ENCODE measurements around the gene ELF4. TPM values are rescaled to one million over a fixed set of nuclear protein-coding genes. Genes with fewer than 3 reads are reported as not detected.
A peak's percentile ranks its signal among the peaks of the same experiment; 100 is the strongest.

The ELF4 gene
- total RNA-seq, 4 donors from 2014 or later: 20.1 to 56.1 (median 44.2) TPM

GRCh38 chrX:130125091-130125874 is 15.0 kb upstream of the ELF4 start:
- peak overlapping the region; percentile 29 to 70 (median 50) for H3K27ac ChIP-seq
- H3K9me3 ChIP-seq: no peaks in the 10 kb centered on the region
- H3K36me3 ChIP-seq: no peaks in the 10 kb centered on the region
- no peak overlapping the region for H3K4me3 ChIP-seq
- peaks cover 0 to 8% (median 4%) of the 10 kb centered on the region in 4 donors for H3K4me1 ChIP-seq
- peak; percentile 22 for DNase-seq
- TF ChIP-seq, protein P1, sequence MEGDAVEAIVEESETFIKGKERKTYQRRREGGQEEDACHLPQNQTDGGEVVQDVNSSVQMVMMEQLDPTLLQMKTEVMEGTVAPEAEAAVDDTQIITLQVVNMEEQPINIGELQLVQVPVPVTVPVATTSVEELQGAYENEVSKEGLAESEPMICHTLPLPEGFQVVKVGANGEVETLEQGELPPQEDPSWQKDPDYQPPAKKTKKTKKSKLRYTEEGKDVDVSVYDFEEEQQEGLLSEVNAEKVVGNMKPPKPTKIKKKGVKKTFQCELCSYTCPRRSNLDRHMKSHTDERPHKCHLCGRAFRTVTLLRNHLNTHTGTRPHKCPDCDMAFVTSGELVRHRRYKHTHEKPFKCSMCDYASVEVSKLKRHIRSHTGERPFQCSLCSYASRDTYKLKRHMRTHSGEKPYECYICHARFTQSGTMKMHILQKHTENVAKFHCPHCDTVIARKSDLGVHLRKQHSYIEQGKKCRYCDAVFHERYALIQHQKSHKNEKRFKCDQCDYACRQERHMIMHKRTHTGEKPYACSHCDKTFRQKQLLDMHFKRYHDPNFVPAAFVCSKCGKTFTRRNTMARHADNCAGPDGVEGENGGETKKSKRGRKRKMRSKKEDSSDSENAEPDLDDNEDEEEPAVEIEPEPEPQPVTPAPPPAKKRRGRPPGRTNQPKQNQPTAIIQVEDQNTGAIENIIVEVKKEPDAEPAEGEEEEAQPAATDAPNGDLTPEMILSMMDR (IDR thresholded peaks at IDR 0.05): no peak
- peak in 1 of 3 donors; percentile 19 for TF ChIP-seq POLR2AphosphoS5 (IDR thresholded peaks at IDR 0.05)
- 66% methylated on average over 13 of the region's 13 CpGs; no CpG with 5 or more reads in 1 of the 2 donors for WGBS, 2 donors (ENCODE audit: low coverage in 1 of 2)
- no peaks in the 10 kb centered on the region for H3K27me3 ChIP-seq
- intact Hi-C loops (cut with DNase I; ENCODE audit: low total_unique reads): no loop called here
- in situ Hi-C loops (cut with MboI; ENCODE audit: low pct_ligation_motif_present in 1 of 4, low pct_unique_long_range_greater_than_20kb in 1 of 4, low sequenced_read_pairs in 3 of 4): no loop called here

DNA sequence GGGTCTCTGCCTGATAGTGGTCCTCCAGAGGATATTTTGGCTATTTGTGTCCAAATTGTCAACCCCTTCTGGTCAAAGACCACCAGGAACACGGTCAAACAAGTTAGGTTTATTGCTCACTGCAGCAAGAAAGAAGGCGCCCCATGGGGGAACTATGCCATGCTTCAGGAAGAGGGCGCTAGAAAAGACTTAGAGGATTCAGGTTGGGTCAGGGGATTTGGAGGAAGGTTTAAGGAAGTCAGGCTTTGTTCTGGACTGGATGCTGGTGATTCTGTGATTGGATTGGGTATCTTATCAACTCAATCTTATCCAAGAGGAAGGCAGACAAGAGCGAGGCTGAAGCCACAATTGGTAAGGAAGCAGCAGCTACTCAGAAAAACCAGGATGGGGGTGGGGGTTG is 14.3 kb upstream of the ELF4 start:
- no peaks in the 10 kb centered on the region for H3K36me3 ChIP-seq
- TF ChIP-seq POLR2A (IDR thresholded peaks at IDR 0.05) (no peak), EP300 (IDR thresholded peaks at IDR 0.05; ENCODE audit: low read depth) (no peak), POLR2AphosphoS5 (IDR thresholded peaks at IDR 0.05) (no peak)
- TF ChIP-seq, protein P1 (IDR thresholded peaks at IDR 0.05): no peak
- H3K27ac ChIP-seq: peak overlapping the region; percentile 29 to 70 (median 50)
- no peak overlapping the region for H3K4me3 ChIP-seq
- no peak for DNase-seq
- in situ Hi-C loops (cut with MboI; ENCODE audit: low pct_ligation_motif_present in 1 of 4, low pct_unique_long_range_greater_than_20kb in 1 of 4, low sequenced_read_pairs in 3 of 4) (no loop called here), intact Hi-C loops (cut with DNase I; ENCODE audit: low total_unique reads) (no loop called here)
- no peaks in the 10 kb centered on the region for H3K27me3 ChIP-seq
- no peaks in the 10 kb centered on the region for H3K9me3 ChIP-seq
- WGBS, 2 donors (ENCODE audit: low coverage in 1 of 2): 78% methylated on average over 4 of the region's 4 CpGs; no CpG with 5 or more reads in 1 of the 2 donors
- H3K4me1 ChIP-seq: peaks cover 0 to 10% (median 6%) of the 10 kb centered on the region in 4 donors

DNA sequence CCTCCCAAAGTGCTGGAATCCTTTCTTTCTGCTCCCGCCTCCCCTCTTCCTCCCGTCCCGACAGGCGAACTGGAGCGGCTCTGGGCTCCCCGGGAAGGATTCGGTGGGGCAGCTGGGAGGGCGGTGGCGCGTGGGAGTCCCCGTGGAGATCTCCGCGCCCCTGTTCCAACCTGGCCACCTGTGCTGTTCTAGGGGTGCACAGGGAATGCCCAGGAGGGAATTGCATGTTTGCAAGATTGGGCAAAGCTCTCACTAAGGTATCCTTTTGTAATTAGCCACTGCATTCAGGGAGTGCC is 11.2 kb upstream of the ELF4 start:
- Histone ChIP-seq H3K27me3 (no peaks in the 10 kb centered on the region), H3K27ac (peak overlapping the region in 3 of 4 donors; percentile 76 to 85 (median 83)), H3K36me3 (no peaks in the 10 kb centered on the region), H3K4me3 (peak overlapping the region in 2 of 4 donors; percentile 33 to 49), H3K4me1 (peaks cover 0 to 10% (median 6%) of the 10 kb centered on the region in 4 donors), H3K9me3 (no peaks in the 10 kb centered on the region)
- intact Hi-C loops (cut with DNase I; ENCODE audit: low total_unique reads) (no loop called here), in situ Hi-C loops (cut with MboI; ENCODE audit: low pct_ligation_motif_present in 1 of 4, low pct_unique_long_range_greater_than_20kb in 1 of 4, low sequenced_read_pairs in 3 of 4) (no loop called here)
- TF ChIP-seq POLR2A (IDR thresholded peaks at IDR 0.05): no peak
- no peak for TF ChIP-seq EP300 (IDR thresholded peaks at IDR 0.05; ENCODE audit: low read depth)
- no peak for TF ChIP-seq POLR2AphosphoS5 (IDR thresholded peaks at IDR 0.05)
- DNase-seq: no peak
- WGBS, 2 donors (ENCODE audit: low coverage in 1 of 2): 75% methylated on average over 13 of the region's 13 CpGs; no CpG with 5 or more reads in 1 of the 2 donors

DNA sequence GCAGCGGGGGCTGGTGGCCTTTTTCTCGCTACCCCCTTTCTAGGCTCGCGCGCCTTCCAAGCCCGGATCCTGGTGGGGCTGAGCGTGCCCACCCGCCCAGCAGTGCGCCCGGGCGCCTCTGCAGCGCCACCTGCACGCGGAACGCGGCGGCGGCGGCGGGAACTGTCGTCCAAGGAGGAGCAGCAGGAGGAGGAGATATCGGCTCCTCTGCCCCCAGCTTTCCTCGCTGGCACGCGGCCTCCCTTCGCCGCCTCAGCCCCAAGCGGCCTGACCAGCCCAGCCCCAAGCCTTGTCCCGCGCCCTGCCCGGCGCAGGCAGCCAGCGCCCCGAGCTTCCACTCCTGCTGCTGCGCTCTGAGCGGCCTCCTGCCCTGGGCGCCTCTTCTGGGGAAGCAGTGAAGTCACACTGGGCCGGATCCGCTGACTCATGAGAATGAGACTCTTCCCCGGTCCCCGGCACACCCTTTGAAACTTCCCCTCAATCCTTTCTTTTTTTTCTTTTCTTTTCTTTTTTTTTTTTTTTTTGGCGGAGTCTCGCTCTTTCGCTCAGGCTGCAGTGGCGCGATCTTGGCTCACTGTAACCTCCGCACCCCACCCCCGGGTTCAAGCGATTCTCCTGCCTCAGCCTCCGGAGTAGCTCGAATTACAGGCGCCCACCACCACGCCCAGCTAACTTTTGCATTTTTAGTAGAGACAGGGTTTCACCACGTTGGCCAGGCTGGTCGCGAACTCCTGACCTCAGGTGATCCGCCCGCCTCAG is 10.6 kb upstream of the ELF4 start:
- peak overlapping the region; percentile 73 to 85 (median 80) for H3K27ac ChIP-seq
- peak; percentile 74 for DNase-seq
- H3K4me3 ChIP-seq: peak overlapping the region in 3 of 4 donors; percentile 27 to 49 (median 33)
- TF ChIP-seq EP300 (IDR thresholded peaks at IDR 0.05; ENCODE audit: low read depth): no peak
- TF ChIP-seq, protein P1 (IDR thresholded peaks at IDR 0.05): peak; percentile 60 to 87 (median 68)
- no peaks in the 10 kb centered on the region for H3K27me3 ChIP-seq
- no peaks in the 10 kb centered on the region for H3K36me3 ChIP-seq
- WGBS, 2 donors (ENCODE audit: low coverage in 1 of 2): 45% methylated on average over 58 of the region's 58 CpGs; no CpG with 5 or more reads in 1 of the 2 donors
- in situ Hi-C loops (cut with MboI; ENCODE audit: low pct_ligation_motif_present in 1 of 4, low pct_unique_long_range_greater_than_20kb in 1 of 4, low sequenced_read_pairs in 3 of 4): no loop called here
- intact Hi-C loops (cut with DNase I; ENCODE audit: low total_unique reads): no loop called here
- peaks cover 0 to 10% (median 6%) of the 10 kb centered on the region in 4 donors for H3K4me1 ChIP-seq
- no peaks in the 10 kb centered on the region for H3K9me3 ChIP-seq

Data from transverse colon (tissue), 4 donors.